ENCODE data around the gene FARS2.

FARS2 gene

DNA sequence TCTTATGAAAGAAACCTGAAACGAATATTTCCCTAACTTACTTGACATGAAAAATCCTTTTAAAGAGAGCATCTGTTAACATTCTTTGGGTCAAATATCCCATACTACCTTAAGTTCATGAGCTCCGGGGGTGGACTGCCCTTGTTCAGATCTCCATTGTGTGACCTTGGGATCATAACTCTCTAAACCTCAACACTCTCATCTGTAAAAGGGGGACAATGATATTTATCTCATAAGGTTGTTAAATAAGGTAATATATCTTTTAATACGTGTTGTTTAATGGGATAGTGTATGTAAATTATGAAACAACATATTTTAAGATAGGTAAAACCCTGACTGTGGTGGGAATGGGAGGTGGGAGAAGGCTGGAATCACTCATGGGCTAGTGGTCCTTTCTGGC is 326.3 kb downstream of the FARS2 start:
- DNase-seq (ENCODE audit: low read depth) = no peak

DNA sequence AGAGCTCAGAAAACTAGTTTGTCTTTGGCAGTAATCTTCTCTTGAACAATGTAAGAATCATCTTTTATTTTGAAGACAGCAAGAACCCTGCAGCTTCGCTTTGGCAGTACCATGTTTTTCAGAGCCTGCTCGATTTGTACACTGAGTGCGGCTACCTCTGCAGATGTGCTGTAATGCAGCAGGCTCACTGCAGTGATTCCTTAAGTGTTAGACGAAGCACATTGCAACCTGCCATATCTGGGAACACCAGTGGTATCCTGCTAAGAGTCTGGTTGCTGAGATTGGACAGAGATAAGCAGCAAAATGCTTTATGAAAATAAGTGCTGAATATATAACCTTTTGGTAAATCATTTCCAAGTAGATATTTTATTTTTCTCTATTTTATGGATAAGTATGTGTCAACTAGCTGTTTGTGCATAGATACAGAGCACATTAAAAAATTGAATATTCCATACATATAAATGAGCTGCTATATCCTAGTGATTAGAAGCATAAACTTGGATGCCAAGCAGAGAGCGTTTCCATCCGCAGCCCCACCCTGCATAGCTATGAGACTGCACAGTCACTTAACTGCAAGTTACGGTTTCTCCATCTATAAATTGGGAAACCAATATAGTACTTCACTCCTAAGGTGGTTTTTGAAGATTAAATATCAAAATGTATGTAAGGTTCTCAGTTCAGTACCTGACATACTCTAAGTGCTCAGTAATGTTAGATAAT is 328.3 kb downstream of the FARS2 start:
- no peak for DNase-seq (ENCODE audit: low read depth)

DNA sequence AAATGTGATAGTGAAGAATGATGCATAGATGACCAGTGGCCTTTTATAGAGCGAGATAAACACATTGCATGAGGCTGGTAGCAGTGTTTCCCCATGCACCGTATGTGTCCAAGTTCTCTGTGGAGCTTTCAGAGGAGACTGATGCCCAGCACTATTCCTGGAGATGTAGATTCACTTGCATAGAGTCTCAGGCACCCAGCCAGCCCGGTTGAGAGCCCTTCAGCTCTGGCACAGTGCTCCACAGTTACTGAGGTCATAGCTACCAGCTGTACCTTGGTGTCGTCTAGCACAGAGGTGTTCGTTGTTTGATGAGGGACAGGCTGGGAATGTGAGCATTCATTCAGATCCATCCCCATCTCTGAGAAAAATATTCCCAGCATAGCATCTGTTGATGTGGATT is 328.9 kb downstream of the FARS2 start:
- no peak for DNase-seq (ENCODE audit: low read depth)

- DNase-seq (ENCODE audit: low read depth) = no peak
These were observed 331.7 kb downstream of the FARS2 start for GRCh38 chr6:5592886-5593519.

- no peak for DNase-seq (ENCODE audit: low read depth)
These were observed 333.9 kb downstream of the FARS2 start for GRCh38 chr6:5595184-5595583.

DNA sequence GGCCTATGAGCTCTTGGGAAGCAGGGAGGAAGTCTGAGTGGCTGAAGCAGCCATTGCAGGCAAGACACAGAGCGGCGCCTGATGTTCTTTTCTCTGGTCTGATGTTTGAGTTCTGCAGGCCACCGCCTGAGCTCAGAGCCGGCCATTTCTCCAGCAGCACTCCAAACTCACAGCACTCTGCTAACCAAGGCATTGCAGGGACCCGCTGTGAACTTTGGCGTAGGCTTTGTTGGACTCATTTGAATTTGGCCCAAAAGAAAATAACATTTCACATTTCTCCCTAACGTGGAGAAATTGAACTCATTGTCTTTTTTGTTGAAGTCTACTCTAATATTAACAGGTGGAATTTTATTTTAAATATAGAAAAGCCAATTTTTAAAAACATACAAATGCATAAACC is 336.1 kb downstream of the FARS2 start:
- no peak for DNase-seq (ENCODE audit: low read depth)

- no peak for DNase-seq (ENCODE audit: low read depth)
These were observed 336.8 kb downstream of the FARS2 start for GRCh38 chr6:5598123-5598522.

DNA sequence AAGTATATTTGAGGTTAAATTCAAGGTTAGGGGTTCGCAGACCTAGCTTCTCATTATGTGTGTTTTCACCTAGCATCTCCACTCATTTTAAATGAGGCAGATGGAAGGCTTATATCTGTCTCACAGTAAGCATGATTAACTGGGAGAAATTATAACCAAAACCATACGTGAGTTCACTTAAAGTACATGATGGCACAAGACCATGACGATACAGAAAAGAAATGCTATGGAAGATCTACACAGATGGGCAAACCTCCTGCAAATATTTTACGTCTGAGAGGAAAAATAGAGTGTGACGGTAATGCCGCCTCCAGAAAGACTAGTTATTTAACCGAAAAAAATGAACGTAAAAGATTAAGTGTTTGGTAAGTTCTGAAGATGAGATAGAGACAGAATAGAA is 337.8 kb downstream of the FARS2 start:
- no peak for DNase-seq (ENCODE audit: low read depth)

- no peak for DNase-seq (ENCODE audit: low read depth)
These were observed 344.6 kb downstream of the FARS2 start for GRCh38 chr6:5605937-5606336.

DNA sequence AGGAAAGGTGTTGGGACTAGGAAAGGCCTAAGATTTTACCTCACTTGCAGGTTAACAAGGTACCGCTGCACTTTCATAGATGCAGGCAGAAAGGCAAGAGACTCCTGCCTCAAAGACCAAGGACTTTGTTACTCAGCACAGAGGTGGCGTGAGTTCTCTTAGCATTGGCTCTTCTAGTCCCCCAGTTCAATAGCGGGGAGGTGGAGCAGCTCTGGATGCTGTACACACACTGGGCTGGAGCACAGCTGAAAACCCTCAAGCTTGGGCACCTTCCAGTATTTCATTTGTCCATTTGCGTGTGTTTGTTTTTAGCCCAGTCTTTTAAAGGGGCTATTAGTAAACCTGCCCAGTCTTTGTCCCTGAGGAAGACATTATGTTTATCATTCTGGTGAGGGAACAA is 345.2 kb downstream of the FARS2 start:
- DNase-seq (ENCODE audit: low read depth) = no peak

DNA sequence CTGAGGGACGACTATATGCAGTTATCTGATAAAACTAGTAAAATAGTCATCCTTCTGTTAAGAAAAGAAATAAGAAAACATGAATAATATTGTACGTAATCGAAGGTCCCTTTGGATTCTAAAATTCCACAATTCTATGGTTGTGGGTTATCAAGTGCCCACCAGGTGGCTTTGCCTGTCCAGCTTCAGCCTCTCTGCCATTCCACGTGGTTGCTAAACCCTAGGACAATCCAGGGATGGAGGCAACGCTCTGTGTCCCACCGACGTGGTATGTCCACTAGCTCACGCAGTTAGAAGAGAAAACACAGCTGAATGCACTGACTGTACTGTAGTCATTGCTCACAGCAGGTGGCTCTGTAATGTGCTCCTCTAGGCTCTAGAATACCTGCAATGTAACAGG is 349.3 kb downstream of the FARS2 start:
- DNase-seq (ENCODE audit: low read depth) = no peak

- DNase-seq (ENCODE audit: low read depth) = no peak
These were observed 355.9 kb downstream of the FARS2 start for GRCh38 chr6:5617179-5617578.

- peak; percentile 9 for DNase-seq (ENCODE audit: low read depth)
These were observed 357.9 kb downstream of the FARS2 start for GRCh38 chr6:5619249-5619648.

- DNase-seq (ENCODE audit: low read depth) = no peak
These were observed 361.1 kb downstream of the FARS2 start for GRCh38 chr6:5622276-5623005.

GRCh38 chr6:5623769-5624168 is 362.5 kb downstream of the FARS2 start:
- no peak for DNase-seq (ENCODE audit: low read depth)

- no peak for DNase-seq (ENCODE audit: low read depth)
These were observed 362.9 kb downstream of the FARS2 start for GRCh38 chr6:5624256-5624655.

- no peak for DNase-seq (ENCODE audit: low read depth)
These were observed 365.6 kb downstream of the FARS2 start for GRCh38 chr6:5626727-5627426.

GRCh38 chr6:5630636-5631035 is 369.3 kb downstream of the FARS2 start:
- no peak for DNase-seq (ENCODE audit: low read depth)

- DNase-seq (ENCODE audit: low read depth) = no peak
These were observed 371.1 kb downstream of the FARS2 start for GRCh38 chr6:5632348-5632935.

- no peak for DNase-seq (ENCODE audit: low read depth)
These were observed 373.2 kb downstream of the FARS2 start for GRCh38 chr6:5634525-5634924.

- no peak for DNase-seq (ENCODE audit: low read depth)
These were observed 375.1 kb downstream of the FARS2 start for GRCh38 chr6:5636210-5637030.

Data from T follicular helper cell (primary cell).